Hepatocyte (in vitro differentiated cells): ENCODE measurements around the gene ADAM12. TPM values are rescaled to one million over a fixed set of nuclear protein-coding genes. Genes with fewer than 3 reads are reported as not detected.

Source experiments
- DNase-seq: peaks from one replicate; pipeline ENCODE4 v3.0.0-alpha.2; 2016; ENCODE audit warnings: low spot score
- H2AFZ ChIP-seq: fragments of 200-600 bp; sonication (generic); 2 replicates; pipeline ENCODE4 v1.6.0; 2016; ENCODE audit warnings: antibody characterized with exemption, mild to moderate bottlenecking
- H3K27ac ChIP-seq: fragments of 200-600 bp; sonication (generic); 2 replicates; pipeline ENCODE4 v1.5.1; 2016; ENCODE audit warnings: mild to moderate bottlenecking
- H3K27me3 ChIP-seq: fragments of 200-600 bp; sonication (generic); 2 replicates; pipeline ENCODE4 v1.6.1; 2016
- H3K36me3 ChIP-seq: fragments of 200-600 bp; sonication (generic); replicated peaks from 2 replicates; pipeline ENCODE4 v1.5.1; 2016; ENCODE audit warnings: low read depth; ENCODE audit not compliant: insufficient read depth
- H3K4me1 ChIP-seq: fragments of 200-600 bp; sonication (generic); 2 replicates; pipeline ENCODE4 v1.5.1; 2016; ENCODE audit warnings: mild to moderate bottlenecking, moderate library complexity; ENCODE audit not compliant: insufficient read depth
- H3K4me2 ChIP-seq: fragments of 200-600 bp; sonication (generic); 2 replicates; pipeline ENCODE4 v1.6.0; 2016
- H3K4me3 ChIP-seq: fragments of 200-600 bp; sonication (generic); 2 replicates; pipeline ENCODE4 v1.5.1; 2016; ENCODE audit warnings: mild to moderate bottlenecking
- H3K79me2 ChIP-seq: fragments of 200-600 bp; sonication (generic); 2 replicates; pipeline ENCODE4 v1.6.0; 2017; ENCODE audit warnings: mild to moderate bottlenecking
- H3K9me2 ChIP-seq: fragments of 200-600 bp; sonication (generic); replicated peaks from 2 replicates; pipeline ENCODE4 v1.6.0; 2017; ENCODE audit warnings: mild to moderate bottlenecking; ENCODE audit not compliant: insufficient read depth
- H3K9me3 ChIP-seq: fragments of 200-600 bp; sonication (generic); 2 replicates; pipeline ENCODE4 v1.5.1; 2016; ENCODE audit warnings: low read depth, mild to moderate bottlenecking
- H4K20me1 ChIP-seq: fragments of 200-600 bp; sonication (generic); 2 replicates; pipeline ENCODE4 v1.6.0; 2016; ENCODE audit warnings: mild to moderate bottlenecking; ENCODE audit not compliant: insufficient read depth, poor library complexity, severe bottlenecking
- EZH2 ChIP-seq: fragments of 200-600 bp; sonication (generic); IDR thresholded peaks from 2 replicates; pipeline ENCODE4 v1.6.1; 2016; ENCODE audit warnings: antibody characterized with exemption, mild to moderate bottlenecking, borderline replicate concordance
- EZH2phosphoT487 ChIP-seq: fragments of 200-600 bp; sonication (generic); IDR thresholded peaks from one replicate; pipeline ENCODE4 v1.6.1; 2018; ENCODE audit warnings: antibody characterized with exemption, mild to moderate bottlenecking, low read depth, moderate library complexity; ENCODE audit not compliant: unreplicated experiment, severe bottlenecking
- WGBS: methylation state at CpG from one replicate; pipeline ENCODE4 v1.1.6; 2016; ENCODE audit warnings: low lambda C conversion rate; ENCODE audit errors: missing lambda C conversion rate; 5-methylcytosine and 5-hydroxymethylcytosine counted together
- polyA plus RNA-seq: library from polyadenylated mRNA; unstranded; fragments of >200 nt; fragmentation: Nextera tagmentation; extraction: Ambion mirVana; gene quantifications from 2 replicates; pipeline ENCODE4 v1.2.1, GENCODE V29; 2016
- total RNA-seq: library from RNA; depleted of rRNA; stranded (reverse); fragments of >200 nt; gene quantifications from 2 replicates; pipeline ENCODE4 v1.2.3, GENCODE V29; 2014
- TF ChIP-seq, protein P1 (sequence below): fragments of 200-600 bp; sonication (generic); IDR thresholded peaks from 2 replicates; pipeline ENCODE4 v1.5.1; 2016; ENCODE audit warnings: antibody characterized with exemption, mild to moderate bottlenecking; ENCODE audit not compliant: poor library complexity

The ADAM12 gene
- total and polyA plus RNA-seq, 2 experiments from 2014 or later = 4.9 to 11.3 TPM

DNA sequence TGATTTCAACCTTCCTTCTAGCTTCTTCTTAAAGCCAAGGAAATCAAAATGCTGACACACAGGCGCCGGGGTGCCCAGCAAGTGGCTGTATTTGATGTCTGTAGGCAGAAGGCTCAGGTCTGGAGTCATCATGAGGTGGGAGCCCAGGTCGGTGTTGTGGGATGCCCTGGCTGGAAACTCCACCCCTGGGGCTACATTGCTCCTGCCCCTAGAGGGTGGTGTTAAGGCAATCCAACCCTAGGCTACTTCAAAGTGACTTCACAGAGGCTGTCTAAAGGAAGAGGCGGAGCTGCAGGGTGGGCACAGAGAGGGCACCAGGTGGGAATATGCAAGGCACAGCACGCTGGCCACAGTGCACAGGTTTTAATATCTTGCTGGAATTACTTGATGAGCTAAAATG, 200.9 kb downstream of the ADAM12 start:
- Histone ChIP-seq H3K79me2 (no peaks in the 10 kb centered on the region), H3K9me2 (no peaks in the 10 kb centered on the region), H3K27me3 (no peaks in the 10 kb centered on the region), H3K36me3 (no peaks in the 10 kb centered on the region), H3K27ac (no peak overlapping the region), H3K4me2 (no peak overlapping the region), H2AFZ (no peak overlapping the region), H3K4me3 (no peak overlapping the region), H3K4me1 (no peaks in the 10 kb centered on the region), H4K20me1 (no peaks in the 10 kb centered on the region), H3K9me3 (no peaks in the 10 kb centered on the region)
- TF ChIP-seq EZH2 (no peak), EZH2phosphoT487 (no peak)
- TF ChIP-seq, protein P1, sequence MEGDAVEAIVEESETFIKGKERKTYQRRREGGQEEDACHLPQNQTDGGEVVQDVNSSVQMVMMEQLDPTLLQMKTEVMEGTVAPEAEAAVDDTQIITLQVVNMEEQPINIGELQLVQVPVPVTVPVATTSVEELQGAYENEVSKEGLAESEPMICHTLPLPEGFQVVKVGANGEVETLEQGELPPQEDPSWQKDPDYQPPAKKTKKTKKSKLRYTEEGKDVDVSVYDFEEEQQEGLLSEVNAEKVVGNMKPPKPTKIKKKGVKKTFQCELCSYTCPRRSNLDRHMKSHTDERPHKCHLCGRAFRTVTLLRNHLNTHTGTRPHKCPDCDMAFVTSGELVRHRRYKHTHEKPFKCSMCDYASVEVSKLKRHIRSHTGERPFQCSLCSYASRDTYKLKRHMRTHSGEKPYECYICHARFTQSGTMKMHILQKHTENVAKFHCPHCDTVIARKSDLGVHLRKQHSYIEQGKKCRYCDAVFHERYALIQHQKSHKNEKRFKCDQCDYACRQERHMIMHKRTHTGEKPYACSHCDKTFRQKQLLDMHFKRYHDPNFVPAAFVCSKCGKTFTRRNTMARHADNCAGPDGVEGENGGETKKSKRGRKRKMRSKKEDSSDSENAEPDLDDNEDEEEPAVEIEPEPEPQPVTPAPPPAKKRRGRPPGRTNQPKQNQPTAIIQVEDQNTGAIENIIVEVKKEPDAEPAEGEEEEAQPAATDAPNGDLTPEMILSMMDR = no peak
- no peak for DNase-seq
- 88% methylated on average over 5 of the region's 5 CpGs for WGBS

DNA sequence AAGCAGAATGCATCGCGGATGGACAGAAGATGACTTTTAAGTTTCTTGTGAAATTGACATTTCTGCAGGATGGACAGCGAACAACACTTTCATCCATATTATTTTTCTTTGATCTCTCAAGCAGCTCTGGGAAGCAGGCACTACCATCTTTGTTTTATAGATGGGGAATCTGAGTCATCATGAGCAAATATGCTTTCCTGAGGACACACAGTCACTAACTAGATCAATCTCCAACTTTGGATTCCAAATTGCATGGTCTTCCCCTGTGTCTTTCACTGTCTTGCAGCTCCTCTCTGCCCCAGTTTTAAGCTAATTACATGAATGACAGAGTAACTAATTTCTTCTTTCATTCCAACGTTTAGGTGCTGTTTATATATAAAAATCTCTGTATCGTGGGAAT, 201.5 kb downstream of the ADAM12 start:
- Histone ChIP-seq H3K79me2 (no peaks in the 10 kb centered on the region), H3K27me3 (no peaks in the 10 kb centered on the region), H3K36me3 (no peaks in the 10 kb centered on the region), H3K4me1 (no peaks in the 10 kb centered on the region), H3K4me2 (no peak overlapping the region), H4K20me1 (no peaks in the 10 kb centered on the region), H3K27ac (no peak overlapping the region), H2AFZ (no peak overlapping the region), H3K9me3 (no peaks in the 10 kb centered on the region), H3K4me3 (no peak overlapping the region), H3K9me2 (no peaks in the 10 kb centered on the region)
- DNase-seq = no peak
- 89% methylated on average over 5 of the region's 5 CpGs for WGBS
- TF ChIP-seq, protein P1 = no peak
- TF ChIP-seq EZH2 (no peak), EZH2phosphoT487 (no peak)

DNA sequence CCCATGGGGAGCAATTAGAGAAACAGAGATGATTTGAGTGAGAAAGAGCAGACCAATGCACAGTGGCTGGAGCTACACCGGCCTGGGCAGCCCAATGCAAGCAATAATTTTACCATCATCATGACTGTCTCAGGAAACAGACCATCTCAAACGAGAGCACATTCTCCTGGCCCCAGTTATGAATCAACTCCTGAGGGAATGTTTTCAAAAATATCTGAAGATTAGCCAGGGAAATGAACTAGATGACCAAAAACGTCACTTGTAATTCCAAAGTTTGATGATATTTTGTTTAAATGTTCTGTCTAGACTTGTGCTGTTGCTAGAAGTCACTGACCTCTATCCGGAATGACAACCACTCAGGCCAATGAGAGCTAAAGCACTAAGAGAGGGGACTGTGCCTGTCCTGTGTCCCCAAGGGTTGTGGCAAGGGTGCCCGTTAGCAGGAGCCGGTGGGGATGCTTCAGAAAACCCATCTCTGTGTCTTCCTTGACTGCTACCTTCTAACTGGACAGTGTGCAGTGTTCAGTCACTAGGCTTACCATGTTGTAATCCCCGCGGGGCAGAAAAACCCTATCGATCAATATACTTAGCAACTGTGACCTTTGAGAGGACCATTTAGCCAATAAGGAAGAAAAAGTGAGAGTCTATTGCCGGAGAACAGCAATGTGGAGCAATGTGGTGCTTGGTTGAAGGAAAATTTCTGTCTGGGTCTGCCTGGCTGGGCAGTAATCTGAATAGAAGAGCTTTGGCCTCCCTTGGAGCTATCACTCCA, 202.4 kb downstream of the ADAM12 start:
- WGBS = 80% methylated on average over 10 of the region's 10 CpGs
- no peaks in the 10 kb centered on the region for H3K36me3 ChIP-seq
- H3K4me1 ChIP-seq = no peaks in the 10 kb centered on the region
- H4K20me1 ChIP-seq = no peaks in the 10 kb centered on the region
- H3K4me2 ChIP-seq = no peak overlapping the region
- DNase-seq = no peak
- TF ChIP-seq, protein P1 = no peak
- H3K9me2 ChIP-seq = no peaks in the 10 kb centered on the region
- H3K9me3 ChIP-seq = no peaks in the 10 kb centered on the region
- H3K4me3 ChIP-seq = no peak overlapping the region
- H2AFZ ChIP-seq = no peak overlapping the region
- no peak overlapping the region for H3K27ac ChIP-seq
- H3K79me2 ChIP-seq = no peaks in the 10 kb centered on the region
- no peaks in the 10 kb centered on the region for H3K27me3 ChIP-seq
